HPDE6-E6E7 (cell line): ENCODE results near the gene MUC5AC.

ENCODE experiments used
- DNase-seq: peaks from one replicate; pipeline ENCODE4 v3.0.0; 2011; ENCODE audit warnings: missing footprints; ENCODE audit errors: extremely low spot score

The MUC5AC gene

DNA sequence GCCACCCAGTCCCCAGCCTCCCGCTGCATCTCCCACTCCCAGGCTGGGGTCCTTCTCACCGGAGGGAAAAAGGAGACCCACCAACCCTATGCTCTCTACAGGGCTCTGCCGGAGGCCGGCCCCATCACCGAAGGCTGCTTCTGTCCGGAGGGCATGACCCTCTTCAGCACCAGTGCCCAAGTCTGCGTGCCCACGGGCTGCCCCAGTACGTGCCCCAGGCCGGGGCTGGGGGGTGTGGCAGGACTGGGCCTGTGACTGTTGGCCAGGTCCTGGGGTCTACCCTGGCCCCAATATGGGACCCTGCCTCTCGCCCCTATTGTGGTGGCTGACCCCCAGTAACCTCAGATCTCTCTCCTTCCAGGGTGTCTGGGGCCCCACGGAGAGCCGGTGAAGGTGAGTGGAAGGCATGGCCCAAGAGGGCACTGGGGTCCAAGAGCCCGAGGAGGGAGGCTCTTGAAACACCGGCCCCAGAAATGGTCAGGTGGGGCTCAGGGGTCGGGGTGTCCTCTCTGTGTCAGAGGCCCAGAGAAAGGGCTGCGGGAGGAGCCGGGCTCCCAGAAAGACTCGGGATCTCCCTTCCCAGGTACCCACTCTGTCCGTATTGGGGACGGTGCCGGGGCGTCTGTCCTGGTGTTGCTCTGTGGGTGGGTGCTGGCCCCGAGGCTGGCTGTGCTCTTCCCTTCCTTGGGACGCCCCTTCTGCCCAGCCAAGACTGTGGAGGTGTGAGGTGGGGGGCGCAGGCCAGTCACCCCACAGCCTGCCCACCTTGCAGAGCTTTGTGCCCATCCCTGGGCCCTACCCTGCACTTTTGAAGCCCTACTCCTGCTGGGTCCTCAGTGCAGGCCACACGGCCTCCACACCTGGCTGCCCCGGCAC is 39.0 kb downstream of the MUC5AC start:
- no peak for DNase-seq

DNA sequence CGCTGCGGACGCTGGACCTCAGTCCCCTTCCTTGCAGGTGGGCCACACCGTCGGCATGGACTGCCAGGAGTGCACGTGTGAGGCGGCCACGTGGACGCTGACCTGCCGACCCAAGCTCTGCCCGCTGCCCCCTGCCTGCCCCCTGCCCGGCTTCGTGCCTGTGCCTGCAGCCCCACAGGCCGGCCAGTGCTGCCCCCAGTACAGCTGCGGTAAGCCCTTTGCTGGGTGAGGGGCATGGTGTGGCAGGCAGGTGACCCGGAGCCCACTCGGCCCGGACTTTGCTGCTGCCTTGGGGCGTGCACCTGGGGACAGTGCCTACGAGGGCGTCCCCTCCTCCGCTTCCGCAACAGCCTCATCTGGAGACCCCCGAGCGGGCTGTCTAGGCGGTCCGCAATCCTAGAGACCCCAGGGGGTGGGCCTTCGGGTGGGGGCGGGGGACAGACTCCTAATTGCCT is 39.7 kb downstream of the MUC5AC start:
- no peak for DNase-seq

- DNase-seq: no peak
These were observed 40.3 kb downstream of the MUC5AC start for GRCh38 chr11:1197886-1198560.

DNA sequence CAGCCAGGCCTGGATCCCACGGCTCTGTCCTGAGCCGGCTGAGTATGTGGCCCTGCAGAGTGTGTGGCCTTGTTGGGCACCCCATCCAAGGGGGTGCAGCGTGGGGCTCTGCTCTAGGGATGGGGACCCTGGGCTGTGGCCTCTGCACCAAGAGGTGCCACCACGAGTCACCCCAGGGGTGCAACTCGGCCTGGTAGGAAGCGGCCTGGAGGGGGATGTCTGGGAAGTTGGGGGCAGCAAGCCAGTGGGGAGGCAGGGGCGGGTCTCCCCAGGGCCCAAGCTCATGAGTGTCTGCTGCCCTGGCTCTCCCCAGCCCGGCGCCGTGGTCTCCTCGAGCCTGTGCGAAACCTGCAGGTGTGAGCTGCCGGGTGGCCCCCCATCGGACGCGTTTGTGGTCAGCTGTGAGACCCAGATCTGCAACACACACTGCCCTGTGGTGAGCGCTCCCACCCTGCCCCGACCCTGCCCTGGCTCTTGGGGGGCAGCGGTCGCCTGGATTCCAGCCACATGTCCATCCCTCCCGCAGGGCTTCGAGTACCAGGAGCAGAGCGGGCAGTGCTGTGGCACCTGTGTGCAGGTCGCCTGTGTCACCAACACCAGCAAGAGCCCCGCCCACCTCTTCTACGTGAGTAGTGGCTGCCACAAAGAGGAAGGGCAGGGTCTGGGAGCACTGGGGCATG is 40.9 kb downstream of the MUC5AC start:
- no peak for DNase-seq

DNA sequence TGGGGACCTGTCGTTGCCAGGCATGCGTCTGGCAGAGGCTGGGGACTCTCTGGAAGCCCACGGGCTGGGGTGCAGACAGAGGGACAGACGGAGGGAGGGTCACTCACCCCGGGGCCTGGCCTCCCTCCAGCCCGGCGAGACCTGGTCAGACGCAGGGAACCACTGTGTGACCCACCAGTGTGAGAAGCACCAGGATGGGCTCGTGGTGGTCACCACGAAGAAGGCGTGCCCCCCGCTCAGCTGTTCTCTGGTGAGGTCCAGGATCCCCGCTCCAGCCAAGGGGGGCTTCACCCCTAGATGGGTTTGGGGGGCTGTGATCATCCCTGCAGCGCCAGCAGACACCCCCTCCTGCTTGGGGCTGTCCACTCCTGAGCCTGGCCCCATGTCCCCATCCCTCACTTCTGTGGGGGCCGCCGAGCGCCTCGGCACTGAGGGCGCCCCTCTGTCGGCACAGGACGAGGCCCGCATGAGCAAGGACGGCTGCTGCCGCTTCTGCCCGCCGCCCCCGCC is 41.5 kb downstream of the MUC5AC start:
- DNase-seq: no peak

DNA sequence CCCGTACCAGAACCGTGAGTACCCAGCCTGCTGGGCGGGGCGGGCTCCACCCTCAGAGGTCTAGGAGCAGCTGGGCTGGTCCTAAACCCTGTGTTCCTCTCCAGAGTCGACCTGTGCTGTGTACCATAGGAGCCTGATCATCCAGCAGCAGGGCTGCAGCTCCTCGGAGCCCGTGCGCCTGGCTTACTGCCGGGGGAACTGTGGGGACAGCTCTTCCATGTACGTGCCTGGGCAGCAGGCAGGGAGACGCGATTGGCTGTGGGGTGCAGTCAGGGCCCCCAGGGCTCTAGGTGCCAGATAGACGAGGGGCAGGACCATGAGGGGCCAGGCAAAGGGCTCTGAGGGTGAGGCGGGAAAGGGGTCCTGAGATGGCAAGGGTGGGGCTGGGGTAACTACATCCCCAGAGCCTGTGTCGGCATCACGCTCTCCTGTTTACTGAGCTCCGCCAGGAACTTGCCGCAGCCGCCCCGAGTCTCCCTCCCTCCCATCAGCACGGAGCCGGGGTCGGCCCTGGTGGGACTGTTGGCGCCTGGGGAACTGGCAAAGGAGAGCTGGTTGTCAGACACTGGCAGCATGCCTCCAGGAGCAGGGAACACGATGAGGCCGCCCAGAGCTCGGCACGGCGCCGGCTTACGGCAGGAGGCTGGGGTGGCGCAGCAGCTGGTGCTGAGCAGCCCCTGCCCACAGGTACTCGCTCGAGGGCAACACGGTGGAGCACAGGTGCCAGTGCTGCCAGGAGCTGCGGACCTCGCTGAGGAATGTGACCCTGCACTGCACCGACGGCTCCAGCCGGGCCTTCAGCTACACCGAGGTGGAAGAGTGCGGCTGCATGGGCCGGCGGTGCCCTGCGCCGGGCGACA is 42.2 kb downstream of the MUC5AC start:
- DNase-seq: no peak

- no peak for DNase-seq
These were observed 42.9 kb downstream of the MUC5AC start for GRCh38 chr11:1200611-1201191.

- DNase-seq: no peak
These were observed 43.8 kb downstream of the MUC5AC start for GRCh38 chr11:1201395-1202153.

DNA sequence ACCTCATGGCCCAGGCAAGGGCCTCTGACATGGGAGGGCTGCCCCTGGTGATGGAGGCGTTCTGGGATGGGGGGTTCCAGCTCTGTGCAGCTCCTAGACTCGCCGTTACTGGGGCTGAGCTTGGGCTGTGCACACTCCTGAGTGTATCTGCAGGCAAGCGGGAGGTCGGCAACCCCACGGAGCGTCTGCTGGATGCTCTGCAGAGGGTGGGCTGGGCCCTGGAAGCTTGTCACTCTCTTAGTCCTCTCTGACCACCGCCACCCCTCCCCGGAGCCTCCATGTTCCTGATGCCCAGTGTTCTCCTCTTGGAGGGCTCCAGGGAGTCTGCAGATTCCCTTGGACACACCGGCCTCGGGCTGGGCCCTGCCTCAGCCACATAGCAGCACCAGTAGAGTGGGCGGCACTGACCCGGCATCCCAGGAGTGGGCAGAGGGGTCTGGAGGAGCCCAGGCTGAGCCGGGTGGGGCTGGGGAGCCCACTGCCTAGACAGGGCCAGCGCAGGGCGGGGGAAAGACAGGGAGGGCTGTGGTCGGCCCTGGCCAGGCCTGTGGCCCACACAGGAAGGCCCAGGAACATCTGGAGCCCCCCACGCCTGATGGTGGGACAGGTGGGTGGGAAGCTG is 44.5 kb downstream of the MUC5AC start:
- DNase-seq: no peak

DNA sequence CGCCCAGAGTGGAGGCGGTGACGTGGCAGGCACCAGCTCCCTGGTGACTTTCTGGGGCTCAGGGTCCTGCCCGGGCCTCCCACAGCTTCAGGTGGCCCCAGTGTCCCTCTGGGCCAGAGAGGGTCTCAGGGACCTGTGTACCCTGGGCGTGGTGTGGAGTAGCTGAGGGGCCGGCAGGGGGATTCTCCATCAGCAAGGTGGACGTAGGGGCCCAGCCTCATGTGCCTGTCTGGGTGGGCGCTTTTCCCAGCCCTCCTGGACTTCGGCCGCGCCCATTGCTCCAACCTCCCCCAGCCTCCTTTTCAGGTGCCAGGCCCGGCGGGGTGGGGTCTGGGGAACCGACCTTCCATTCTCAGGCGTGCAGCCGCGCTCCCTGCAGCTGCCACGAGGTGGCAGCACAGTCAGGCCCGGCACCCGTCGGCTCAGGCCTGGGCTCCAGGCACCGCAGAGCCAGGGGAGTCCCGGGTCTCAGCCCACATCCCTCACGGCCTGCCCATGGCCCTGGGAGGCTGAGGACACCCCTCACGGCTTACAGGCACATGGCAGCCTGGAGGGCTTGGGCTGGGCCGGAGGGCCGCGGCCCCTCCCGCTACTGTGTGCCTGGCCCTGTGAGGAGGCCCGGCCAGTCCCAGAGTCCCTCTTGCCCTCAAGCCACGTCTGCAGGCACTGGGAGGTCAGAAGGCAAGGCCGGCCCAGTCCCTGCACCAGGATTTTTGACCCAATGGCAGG is 45.2 kb downstream of the MUC5AC start:
- DNase-seq: peak; percentile 54

DNA sequence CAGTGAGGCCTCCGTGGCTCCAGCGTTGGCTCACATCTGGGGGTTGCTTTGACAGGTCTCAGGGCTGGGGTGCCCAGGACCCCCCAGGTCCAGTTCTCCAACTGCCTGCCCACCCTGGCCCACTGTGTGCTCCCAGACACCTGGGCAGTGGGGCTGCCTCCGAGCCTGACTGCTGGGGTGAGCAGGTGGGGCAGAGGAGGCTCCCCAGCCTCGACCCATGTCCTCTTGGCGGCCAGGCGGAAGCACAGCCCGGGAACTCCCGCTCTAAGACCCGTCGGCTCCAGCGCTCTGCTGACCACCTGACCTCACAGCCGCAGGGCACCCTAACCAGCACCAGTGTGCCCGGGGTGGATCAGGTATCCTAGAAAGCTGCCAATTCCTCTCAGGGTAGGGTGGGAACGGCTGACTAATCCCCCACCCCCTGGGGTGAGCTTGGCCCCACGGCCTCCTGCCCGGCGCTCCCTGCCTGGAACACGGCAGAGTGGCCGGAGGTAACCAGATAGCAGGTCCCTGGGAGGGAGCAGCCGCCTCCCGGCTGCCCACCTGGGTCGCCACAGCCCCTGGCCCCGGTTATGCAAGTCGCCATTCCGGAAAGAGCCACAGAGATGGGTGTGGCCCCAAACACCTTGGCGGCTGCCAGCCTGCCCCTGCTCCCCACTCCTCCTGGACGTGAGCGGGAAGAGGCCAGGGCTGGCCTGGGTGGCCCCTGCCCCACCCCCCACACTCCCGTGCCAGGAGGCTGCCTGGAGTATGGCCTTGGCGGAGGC is 45.9 kb downstream of the MUC5AC start:
- no peak for DNase-seq

DNA sequence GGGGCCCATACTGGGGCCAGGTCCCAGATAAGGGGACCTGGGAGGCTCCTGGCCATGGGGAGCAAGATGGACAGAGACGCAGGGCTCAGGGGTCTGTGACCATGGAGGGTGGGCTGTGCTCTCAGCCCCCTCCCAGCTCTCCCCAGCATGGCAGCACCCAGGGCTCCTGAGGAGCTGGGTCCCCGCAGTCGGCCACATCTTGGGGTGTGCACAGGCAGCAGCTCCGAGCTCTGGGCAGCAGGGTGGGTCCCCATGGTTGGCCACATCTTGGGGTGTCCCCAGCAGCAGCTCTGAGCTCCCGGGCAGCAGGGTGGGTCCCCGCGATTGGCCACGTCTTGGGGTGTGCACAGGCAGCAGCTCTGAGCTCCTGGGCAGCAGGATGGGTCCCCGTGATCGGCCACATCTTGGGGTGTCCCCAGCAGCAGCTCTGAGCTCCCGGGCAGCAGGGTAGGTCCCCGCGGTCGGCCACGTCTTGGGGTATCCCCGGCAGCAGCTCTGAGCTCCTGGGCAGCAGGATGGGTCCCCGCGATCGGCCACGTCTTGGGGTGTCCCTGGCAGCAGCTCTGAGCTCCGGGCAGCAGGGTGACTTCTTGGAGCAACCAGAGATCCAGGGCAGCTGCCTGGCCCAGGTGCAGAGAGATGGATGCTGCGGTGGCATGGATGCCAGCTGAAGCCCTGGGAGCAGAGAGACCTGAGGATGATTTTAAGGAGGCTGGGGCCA is 46.8 kb downstream of the MUC5AC start:
- no peak for DNase-seq

DNA sequence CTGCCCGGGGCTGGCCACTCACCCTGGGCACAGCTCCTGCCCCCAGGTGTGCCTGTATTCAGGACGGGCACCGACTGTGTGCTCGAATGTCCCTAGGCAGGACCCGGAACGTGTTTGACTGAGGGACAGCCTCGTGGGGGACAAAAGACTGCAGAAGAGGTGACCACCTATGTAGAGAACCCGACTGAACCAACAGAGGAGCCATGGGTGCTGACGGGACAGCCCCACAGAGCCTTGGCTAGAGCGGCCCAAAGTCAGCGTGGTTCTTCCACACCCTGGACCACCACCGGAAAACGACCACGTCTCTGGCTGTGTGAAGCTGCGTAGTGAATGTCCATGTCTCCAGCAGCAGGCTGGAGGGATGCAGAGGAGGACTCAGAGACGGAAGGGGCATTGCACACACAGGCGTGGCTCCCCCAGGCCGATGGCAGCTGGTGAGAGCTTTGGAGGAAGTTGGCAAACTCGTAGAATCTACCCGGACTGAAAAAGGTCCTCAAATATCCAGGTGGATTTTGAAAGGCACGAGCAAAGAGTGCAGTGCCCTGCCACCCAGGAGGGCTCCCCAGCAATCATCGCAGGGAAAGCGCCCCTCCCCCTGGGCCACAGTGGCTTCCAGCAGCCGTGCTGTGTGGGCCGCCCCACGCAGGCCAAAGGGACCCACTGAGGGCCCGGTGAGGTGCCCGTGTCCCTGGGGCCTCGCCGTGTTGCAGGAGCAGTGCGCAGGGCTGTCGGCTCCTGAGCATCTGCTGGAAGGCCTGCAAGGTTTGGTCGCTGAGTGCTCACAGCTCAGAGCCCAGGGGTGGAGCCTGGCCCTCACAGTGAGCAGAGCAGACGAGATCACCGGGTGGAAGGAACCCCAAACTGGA is 47.6 kb downstream of the MUC5AC start:
- DNase-seq: no peak

GRCh38 chr11:1205987-1206331 is 48.2 kb downstream of the MUC5AC start:
- DNase-seq: no peak

- no peak for DNase-seq
These were observed 48.9 kb downstream of the MUC5AC start for GRCh38 chr11:1206391-1207271.
